Mucosa of descending colon (tissue), 3 donors: ENCODE results near the gene INPP4B. TPM values are rescaled to one million over a fixed set of nuclear protein-coding genes. Genes with fewer than 3 reads are reported as not detected.
"Not testable (repeated sequence)": the region's sequence is repeated elsewhere in the genome, so short reads cannot be mapped to it uniquely, and the experiment has no call there.

Source experiments
- ATAC-seq: fragments of 200-7000 bp; cut with Tn5 transposase; one replicate; pipeline ENCODE4 v1.9.1; 2020; ENCODE audit warnings: mild to moderate bottlenecking, moderate library complexity
- DNase-seq, 3 donors: peaks; one replicate each; pipeline ENCODE4 v3.0.0-alpha.2; 2020
- H3K36me3 ChIP-seq: fragments of 200-600 bp; one replicate; pipeline ENCODE4 v1.8.0; 2021; ENCODE audit warnings: low read depth, mild to moderate bottlenecking
- H3K4me1 ChIP-seq: fragments of 200-600 bp; one replicate; pipeline ENCODE4 v1.8.0; 2021; ENCODE audit warnings: low read depth, mild to moderate bottlenecking
- H3K4me3 ChIP-seq: fragments of 200-600 bp; one replicate; pipeline ENCODE4 v1.8.0; 2021; ENCODE audit warnings: mild to moderate bottlenecking
- H3K9me3 ChIP-seq: fragments of 200-600 bp; one replicate; pipeline ENCODE4 v1.8.0; 2021; ENCODE audit warnings: mild to moderate bottlenecking
- intact Hi-C, 2 donors: fragments of 100-400 bp; cut with DNase I in 1 of 2; cut with micrococcal nuclease in 1 of 2; formaldehyde crosslinking; loops; one replicate each; pipeline versions ENCODE4 v1.11.0 to v1.11.1; 2022; cut with DNase I, micrococcal nuclease
- total RNA-seq, 3 donors: library from RNA; stranded (reverse); fragmentation: NEBNext Ultra II Directional in 2 of 3; extraction: Animal tissue kit (Norgen Biotek cat#: 25700) in 2 of 3; gene quantifications; one replicate each; pipeline versions ENCODE4 v1.2.1 to v1.2.4, GENCODE V29; 2021 to 2023
- TF ChIP-seq, protein P1 (sequence below): fragments of 200-600 bp; IDR thresholded peaks from one replicate; pipeline ENCODE4 v1.8.0; 2022; ENCODE audit warnings: antibody characterized with exemption, mild to moderate bottlenecking
- donor health status: DM: no; HTN: no; CAD: no; lungs with moderate emphysema.
- donor health status: DM: no; HTN: no; CAD: no.
- donor health status: DM: no; HTN: yes; CAD: no.

Gene INPP4B
- total RNA-seq, 3 donors from 2014 or later: 22.2 to 27.3 (median 24.1) TPM

DNA sequence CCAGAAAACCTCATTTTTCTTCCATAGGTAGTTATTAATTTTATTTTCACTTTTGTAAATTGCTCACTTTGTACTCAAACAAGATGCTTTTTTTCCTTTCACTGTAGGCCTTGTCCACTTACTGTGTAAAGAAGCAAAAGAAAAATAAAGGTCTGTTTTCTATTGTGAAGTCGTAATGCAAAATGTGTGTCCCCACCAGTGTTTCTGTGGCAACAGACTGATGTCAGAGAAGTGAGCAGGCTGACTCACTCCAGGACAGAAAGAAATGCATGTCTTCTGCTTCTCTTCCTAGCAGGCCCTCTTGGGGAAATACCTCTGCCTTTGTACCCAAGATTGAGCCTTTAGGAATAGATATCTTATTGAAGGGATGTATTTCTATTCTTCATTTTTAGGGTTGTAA is 30.3 kb downstream of the INPP4B start:
- ATAC-seq (no peak), DNase-seq (no peak)
- H3K9me3 ChIP-seq: no peaks in the 10 kb centered on the region
- H3K36me3 ChIP-seq: no peaks in the 10 kb centered on the region
- TF ChIP-seq, protein P1, sequence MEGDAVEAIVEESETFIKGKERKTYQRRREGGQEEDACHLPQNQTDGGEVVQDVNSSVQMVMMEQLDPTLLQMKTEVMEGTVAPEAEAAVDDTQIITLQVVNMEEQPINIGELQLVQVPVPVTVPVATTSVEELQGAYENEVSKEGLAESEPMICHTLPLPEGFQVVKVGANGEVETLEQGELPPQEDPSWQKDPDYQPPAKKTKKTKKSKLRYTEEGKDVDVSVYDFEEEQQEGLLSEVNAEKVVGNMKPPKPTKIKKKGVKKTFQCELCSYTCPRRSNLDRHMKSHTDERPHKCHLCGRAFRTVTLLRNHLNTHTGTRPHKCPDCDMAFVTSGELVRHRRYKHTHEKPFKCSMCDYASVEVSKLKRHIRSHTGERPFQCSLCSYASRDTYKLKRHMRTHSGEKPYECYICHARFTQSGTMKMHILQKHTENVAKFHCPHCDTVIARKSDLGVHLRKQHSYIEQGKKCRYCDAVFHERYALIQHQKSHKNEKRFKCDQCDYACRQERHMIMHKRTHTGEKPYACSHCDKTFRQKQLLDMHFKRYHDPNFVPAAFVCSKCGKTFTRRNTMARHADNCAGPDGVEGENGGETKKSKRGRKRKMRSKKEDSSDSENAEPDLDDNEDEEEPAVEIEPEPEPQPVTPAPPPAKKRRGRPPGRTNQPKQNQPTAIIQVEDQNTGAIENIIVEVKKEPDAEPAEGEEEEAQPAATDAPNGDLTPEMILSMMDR: no peak
- no peaks in the 10 kb centered on the region for H3K4me1 ChIP-seq
- intact Hi-C loops: no loop called here
- no peak overlapping the region for H3K4me3 ChIP-seq

DNA sequence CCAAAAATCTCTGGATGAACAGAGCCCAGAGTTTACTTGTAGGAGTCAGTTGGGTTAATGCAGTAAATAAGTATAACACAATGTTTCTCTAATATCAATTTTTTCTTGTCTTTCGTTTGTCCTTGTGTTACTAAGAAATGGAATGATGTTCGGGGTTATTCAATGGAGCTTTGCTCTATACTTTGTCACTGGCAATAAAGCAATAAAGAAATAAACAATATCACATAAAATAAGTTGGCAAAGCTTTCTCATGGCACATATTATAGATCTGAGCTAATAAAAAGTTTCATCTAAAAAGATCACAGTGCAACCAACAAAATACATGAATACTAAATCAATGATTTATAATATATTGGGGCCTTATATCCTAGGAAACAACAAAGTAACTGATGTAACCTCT is 32.7 kb downstream of the INPP4B start:
- peak; percentile 73 for ATAC-seq
- no peaks in the 10 kb centered on the region for H3K36me3 ChIP-seq
- H3K9me3 ChIP-seq: no peaks in the 10 kb centered on the region
- H3K4me3 ChIP-seq: no peak overlapping the region
- DNase-seq: no peak
- TF ChIP-seq, protein P1: no peak
- H3K4me1 ChIP-seq: no peaks in the 10 kb centered on the region
- intact Hi-C loops: no loop called here

DNA sequence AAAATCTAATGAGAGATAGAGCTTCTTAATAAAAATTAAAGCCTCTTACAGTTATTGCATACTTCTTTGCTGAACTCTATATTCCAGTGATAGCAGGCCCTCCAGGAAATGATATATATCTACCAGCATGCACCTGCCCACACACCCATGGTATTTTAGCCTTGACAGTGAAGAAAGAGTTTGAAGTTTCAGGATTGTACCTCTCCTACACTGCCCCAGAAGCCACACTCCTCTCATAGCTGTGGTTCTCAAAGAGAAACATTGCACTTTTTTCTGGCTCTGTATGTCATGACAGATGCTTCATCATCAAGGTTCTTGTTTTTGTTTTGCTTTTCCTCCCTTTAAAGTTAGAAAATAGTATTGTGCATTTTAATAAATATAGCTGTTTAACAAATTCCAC is 34.0 kb downstream of the INPP4B start:
- no peaks in the 10 kb centered on the region for H3K9me3 ChIP-seq
- ATAC-seq (no peak), DNase-seq (no peak)
- no peaks in the 10 kb centered on the region for H3K36me3 ChIP-seq
- H3K4me3 ChIP-seq: no peak overlapping the region
- TF ChIP-seq, protein P1: no peak
- intact Hi-C loops: no loop called here
- H3K4me1 ChIP-seq: no peaks in the 10 kb centered on the region

DNA sequence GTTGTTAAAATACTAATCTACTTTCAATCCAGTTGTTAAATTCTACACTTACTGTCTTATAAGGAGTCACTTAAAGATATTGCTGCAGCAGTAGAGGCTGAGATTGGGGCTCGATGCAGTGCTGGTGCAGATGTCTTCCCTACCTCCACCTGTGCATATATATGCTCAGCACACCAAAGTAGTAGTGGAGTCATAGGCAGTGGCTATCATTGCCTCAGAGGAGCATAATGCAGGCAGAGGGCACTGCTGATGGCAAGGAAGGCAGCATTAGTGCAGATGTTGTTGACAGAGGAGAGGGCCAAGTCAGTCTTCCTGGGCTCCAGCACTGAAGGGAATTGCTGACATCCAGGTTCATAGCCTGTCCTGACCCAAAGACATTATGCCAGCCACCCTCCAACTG is 35.1 kb downstream of the INPP4B start:
- no peaks in the 10 kb centered on the region for H3K4me1 ChIP-seq
- TF ChIP-seq, protein P1: no peak
- H3K36me3 ChIP-seq: no peaks in the 10 kb centered on the region
- no peak overlapping the region for H3K4me3 ChIP-seq
- ATAC-seq (no peak), DNase-seq (no peak)
- intact Hi-C loops: no loop called here
- H3K9me3 ChIP-seq: no peaks in the 10 kb centered on the region

DNA sequence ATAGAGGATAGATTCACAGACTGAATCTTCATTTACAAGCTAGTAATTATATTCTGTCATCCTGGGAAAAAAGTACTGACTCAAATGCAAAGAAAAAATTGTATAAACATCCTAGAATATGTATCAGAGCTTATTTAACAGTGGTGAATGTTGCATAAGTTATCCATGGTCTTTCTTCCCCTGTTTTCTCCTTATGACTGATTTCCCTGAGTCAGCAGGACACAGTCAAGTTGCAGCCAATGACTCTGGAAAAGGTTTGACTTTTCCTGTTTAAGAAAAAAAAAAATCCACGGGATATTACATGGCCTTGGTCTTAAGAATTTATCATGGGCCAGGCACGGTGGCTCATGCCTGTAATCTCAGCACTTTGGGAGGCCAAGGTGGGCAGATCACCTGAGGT is 36.5 kb downstream of the INPP4B start:
- Histone ChIP-seq H3K4me3 (no peak overlapping the region), H3K4me1 (no peaks in the 10 kb centered on the region), H3K36me3 (no peaks in the 10 kb centered on the region), H3K9me3 (no peaks in the 10 kb centered on the region)
- intact Hi-C loops: no loop called here
- no peak for ATAC-seq
- no peak for DNase-seq
- TF ChIP-seq, protein P1: no peak

DNA sequence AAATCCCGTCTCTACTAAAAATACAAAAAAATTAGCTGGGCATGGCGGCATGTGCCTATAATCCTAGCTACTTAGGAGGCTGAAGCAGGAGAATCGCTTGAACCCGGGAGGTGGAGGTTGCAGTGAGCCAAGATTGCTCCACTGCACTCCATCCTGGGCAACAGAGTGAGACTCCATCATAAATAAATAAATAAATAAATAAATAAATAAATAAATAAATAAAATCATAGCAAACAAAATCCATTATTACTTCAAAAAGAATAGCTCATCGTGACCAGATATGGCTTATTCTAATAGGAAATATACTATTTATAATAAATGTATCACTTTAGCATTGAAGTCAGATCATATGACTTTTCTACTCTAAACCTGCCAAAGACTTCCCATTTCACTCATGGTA is 42.2 kb downstream of the INPP4B start:
- ATAC-seq, DNase-seq, H3K36me3 ChIP-seq, H3K4me1 ChIP-seq, intact Hi-C loops, H3K4me3 ChIP-seq, H3K9me3 ChIP-seq: not testable (repeated sequence)
